ENCODE data around the gene DCK.

DCK gene

DNA sequence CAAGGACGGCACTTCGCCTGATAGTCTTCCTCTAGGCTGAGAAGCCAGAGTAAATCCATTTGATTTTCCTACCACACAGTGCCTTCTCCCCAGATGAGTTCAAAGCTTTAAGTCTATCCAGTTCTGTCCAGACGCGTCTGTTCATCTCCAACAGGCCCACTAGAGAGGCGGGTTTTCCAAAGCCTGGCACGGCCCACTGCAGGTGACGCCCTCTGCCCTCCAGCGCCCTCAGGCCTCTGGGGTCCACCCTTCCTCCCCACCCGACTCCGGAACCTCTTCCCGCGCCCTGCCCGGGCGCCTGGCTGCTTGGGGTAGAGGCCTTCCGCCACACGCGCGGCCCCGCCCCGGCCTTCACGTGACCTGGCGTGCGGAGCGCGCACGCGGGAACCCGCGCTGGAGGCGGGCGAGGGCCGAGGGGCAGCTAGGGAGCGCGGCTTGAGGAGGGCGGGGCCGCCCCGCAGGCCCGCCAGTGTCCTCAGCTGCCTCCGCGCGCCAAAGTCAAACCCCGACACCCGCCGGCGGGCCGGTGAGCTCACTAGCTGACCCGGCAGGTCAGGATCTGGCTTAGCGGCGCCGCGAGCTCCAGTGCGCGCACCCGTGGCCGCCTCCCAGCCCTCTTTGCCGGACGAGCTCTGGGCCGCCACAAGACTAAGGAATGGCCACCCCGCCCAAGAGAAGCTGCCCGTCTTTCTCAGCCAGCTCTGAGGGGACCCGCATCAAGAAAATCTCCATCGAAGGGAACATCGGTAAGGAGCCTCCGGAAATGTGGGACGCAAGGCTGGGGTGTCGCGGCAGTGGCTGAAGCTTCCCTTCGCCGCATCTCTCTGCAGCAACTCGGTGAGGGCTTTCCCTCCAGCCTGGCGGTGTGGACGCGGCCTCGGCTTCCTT, at the start of gene DCK:
Gene DCK, plus strand, starts transcription at position 469 of the 888 bp plus-strand sequence. Its CDS starts 187 bp downstream, at position 656.
- DNase-seq, result peak; percentile 86 to 95

DNA sequence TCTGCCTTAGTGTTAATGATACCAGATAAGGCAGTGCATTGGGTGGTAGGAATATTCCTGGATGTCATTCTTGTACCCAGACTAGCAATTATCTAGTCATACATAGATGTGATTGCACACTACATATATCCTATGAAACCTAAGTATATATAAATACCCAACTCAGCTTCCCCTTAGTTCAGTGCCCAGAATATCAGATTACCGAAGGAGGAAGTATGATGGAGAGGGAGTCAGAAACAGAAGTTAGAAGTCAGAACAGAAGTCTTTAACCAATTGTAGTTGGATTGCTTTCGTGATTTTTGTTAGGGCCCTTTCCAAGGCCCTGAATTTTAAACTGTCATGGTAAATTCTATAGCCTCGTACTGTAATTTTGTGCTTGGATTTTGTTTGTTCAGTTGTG, 48.4 kb upstream of the DCK start:
- Histone ChIP-seq H3K9me3 (no peaks in the 10 kb centered on the region), H3K27ac (no peak overlapping the region), H3K27me3 (no peaks in the 10 kb centered on the region), H3K4me3 (no peak overlapping the region), H3K36me3 (no peaks in the 10 kb centered on the region), H3K4me1 (peaks cover 0 to 8% (median 5%) of the 10 kb centered on the region in 4 donors)
- no peak for DNase-seq
- TF ChIP-seq, protein P1, sequence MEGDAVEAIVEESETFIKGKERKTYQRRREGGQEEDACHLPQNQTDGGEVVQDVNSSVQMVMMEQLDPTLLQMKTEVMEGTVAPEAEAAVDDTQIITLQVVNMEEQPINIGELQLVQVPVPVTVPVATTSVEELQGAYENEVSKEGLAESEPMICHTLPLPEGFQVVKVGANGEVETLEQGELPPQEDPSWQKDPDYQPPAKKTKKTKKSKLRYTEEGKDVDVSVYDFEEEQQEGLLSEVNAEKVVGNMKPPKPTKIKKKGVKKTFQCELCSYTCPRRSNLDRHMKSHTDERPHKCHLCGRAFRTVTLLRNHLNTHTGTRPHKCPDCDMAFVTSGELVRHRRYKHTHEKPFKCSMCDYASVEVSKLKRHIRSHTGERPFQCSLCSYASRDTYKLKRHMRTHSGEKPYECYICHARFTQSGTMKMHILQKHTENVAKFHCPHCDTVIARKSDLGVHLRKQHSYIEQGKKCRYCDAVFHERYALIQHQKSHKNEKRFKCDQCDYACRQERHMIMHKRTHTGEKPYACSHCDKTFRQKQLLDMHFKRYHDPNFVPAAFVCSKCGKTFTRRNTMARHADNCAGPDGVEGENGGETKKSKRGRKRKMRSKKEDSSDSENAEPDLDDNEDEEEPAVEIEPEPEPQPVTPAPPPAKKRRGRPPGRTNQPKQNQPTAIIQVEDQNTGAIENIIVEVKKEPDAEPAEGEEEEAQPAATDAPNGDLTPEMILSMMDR (IDR thresholded peaks at IDR 0.05), result no peak
- intact Hi-C loops (cut with DNase I; ENCODE audit: low total_unique reads), result no loop called here

More for the DNA sequence above, at the start of gene DCK:
- Histone ChIP-seq H3K4me3 (peak within 1 kb of the TSS; percentile 76 to 79), H3K36me3 (peaks cover 0 to 2% (median 2%) of the 10 kb centered on the region in 3 donors), H3K27me3 (no peaks in the 10 kb centered on the region), H3K4me1 (peaks cover 0 to 29% (median 13%) of the 10 kb centered on the region in 4 donors), H3K9me3 (no peaks in the 10 kb centered on the region), H3K27ac (peak within 1 kb of the TSS; percentile 81 to 89)
- intact Hi-C loops (cut with DNase I; ENCODE audit: low total_unique reads), result loop anchor here (5.0 kb wide), 2 partner anchors 91 to 151 kb away; partner anchors contain the start of gene MOB1B
- TF ChIP-seq, protein P1 (IDR thresholded peaks at IDR 0.05), result no peak

DNA sequence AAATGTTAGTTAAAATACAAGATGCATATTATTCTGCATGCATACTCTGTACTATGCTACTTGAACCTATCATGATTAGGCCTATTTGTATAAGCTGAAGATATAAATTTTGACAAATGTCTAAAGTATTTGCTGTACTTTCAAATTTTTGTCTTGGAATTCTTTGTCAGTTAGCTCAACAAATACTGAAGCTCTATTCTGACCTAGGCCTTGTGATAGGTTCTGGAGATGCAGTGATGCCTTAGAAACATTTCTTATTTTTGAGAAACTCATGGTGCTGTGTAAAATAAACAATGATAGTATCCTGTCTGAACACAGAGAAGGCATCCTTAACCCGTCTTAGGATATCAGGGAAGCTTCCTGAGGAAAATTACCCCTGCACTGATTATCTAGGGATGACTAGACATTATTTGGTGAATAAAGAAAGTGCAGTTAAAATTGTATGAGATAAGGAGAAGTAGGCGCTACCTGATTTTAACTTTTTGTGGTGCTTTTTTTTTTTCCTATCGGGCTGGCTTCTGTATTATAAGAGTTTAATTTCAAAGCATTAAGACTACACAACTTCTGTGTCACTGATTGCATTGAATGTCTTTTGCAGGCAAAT, 47.9 kb upstream of the DCK start:
- Histone ChIP-seq H3K36me3 (no peaks in the 10 kb centered on the region), H3K4me3 (no peak overlapping the region), H3K4me1 (peaks cover 0 to 8% (median 5%) of the 10 kb centered on the region in 4 donors), H3K9me3 (no peaks in the 10 kb centered on the region), H3K27me3 (no peaks in the 10 kb centered on the region), H3K27ac (no peak overlapping the region)
- intact Hi-C loops (cut with DNase I; ENCODE audit: low total_unique reads), result no loop called here
- no peak for DNase-seq
- TF ChIP-seq, protein P1 (IDR thresholded peaks at IDR 0.05), result no peak

DNA sequence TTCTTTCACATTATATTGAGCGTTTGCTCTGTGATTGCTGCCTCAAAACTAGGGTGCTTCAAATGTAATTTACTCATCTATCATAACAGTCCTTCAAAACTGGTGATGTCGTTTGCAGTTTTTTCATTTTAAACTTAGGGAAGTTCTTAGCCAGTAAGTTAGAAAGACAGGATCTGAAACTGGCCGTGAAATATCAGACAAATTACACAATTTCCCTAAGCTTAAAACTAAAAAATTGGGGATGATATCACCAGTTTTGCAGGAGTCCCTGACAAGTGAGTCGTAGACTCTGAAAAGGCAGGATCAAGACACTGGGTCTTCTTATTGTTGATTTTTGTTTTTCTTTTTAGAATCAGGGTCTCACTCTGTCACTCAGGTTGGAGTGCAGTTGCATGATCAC, 46.5 kb upstream of the DCK start:
- H3K4me1 ChIP-seq, result peaks cover 0 to 8% (median 5%) of the 10 kb centered on the region in 4 donors
- no peak overlapping the region for H3K4me3 ChIP-seq
- intact Hi-C loops (cut with DNase I; ENCODE audit: low total_unique reads), result no loop called here
- no peaks in the 10 kb centered on the region for H3K9me3 ChIP-seq
- no peaks in the 10 kb centered on the region for H3K36me3 ChIP-seq
- TF ChIP-seq, protein P1 (IDR thresholded peaks at IDR 0.05), result no peak
- no peaks in the 10 kb centered on the region for H3K27me3 ChIP-seq
- H3K27ac ChIP-seq, result no peak overlapping the region
- DNase-seq, result no peak

DNA sequence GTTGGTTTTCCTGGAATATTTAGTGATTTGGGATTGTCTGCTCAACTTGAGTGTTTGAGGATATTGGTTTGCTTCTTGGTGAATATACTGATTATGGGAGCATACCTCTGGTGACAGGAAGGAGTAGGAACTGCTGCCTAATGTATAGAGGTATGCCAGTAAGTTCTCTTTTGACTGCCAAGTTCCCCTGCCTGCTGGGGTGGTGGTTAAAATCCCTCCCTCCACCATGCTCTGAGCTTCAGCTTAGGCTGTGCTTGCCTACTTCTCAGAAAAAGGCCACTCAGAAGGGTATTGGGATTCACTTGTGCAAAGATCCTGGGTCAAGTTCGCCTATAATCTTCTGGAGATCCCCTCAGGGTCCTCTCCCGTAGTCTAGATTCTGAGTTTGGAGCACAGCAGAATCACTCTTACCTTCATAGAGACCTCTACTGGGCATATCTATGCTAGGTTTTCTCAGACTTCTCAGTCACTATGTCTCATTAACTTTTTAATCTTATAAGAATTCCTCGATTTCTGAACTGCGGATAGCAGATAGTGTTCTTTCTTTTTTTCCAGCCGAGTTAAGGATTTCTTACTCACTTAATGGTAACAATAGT, 44.7 kb upstream of the DCK start:
- H3K36me3 ChIP-seq, result no peaks in the 10 kb centered on the region
- peaks cover 0 to 8% (median 5%) of the 10 kb centered on the region in 4 donors for H3K4me1 ChIP-seq
- no peaks in the 10 kb centered on the region for H3K9me3 ChIP-seq
- no peak overlapping the region for H3K27ac ChIP-seq
- TF ChIP-seq, protein P1 (IDR thresholded peaks at IDR 0.05), result peak in 1 of 2 experiments; percentile 6
- no peak overlapping the region for H3K4me3 ChIP-seq
- intact Hi-C loops (cut with DNase I; ENCODE audit: low total_unique reads), result no loop called here
- no peaks in the 10 kb centered on the region for H3K27me3 ChIP-seq
- no peak for DNase-seq

Measured in tibial artery (tissue), 4 donors.